HS-5 (cell line): ENCODE measurements around the gene C1GALT1C1L.
"Not testable (repeated sequence)": the region's sequence is repeated elsewhere in the genome, so short reads cannot be mapped to it uniquely, and the experiment has no call there.

Source experiments
- DNase-seq: peaks from one replicate; pipeline ENCODE4 v3.0.0-alpha.2; 2012; ENCODE audit warnings: low read depth

The C1GALT1C1L gene

GRCh38 chr2:43676322-43677050 is at the start of gene C1GALT1C1L:
Gene C1GALT1C1L (minus strand): TSS chr2:43676429. CDS start chr2:43676322, 107 bp downstream.
- peak; percentile 4 for DNase-seq

GRCh38 chr2:43725711-43726246 is 49.5 kb upstream of the C1GALT1C1L start:
- DNase-seq = no peak

- no peak for DNase-seq
Observed at GRCh38 chr2:43724728-43725526, 48.7 kb upstream of the C1GALT1C1L start.

GRCh38 chr2:43718530-43719124 is 42.4 kb upstream of the C1GALT1C1L start:
- DNase-seq = no peak

- DNase-seq = no peak
Observed at GRCh38 chr2:43717322-43717721, 41.1 kb upstream of the C1GALT1C1L start.

- no peak for DNase-seq
Observed at GRCh38 chr2:43715300-43716098, 39.3 kb upstream of the C1GALT1C1L start.

GRCh38 chr2:43714164-43714563 is 37.9 kb upstream of the C1GALT1C1L start:
- peak; percentile 29 for DNase-seq

- DNase-seq = no peak
Observed at GRCh38 chr2:43710866-43711265, 34.6 kb upstream of the C1GALT1C1L start.

- no peak for DNase-seq
Observed at GRCh38 chr2:43708891-43709290, 32.7 kb upstream of the C1GALT1C1L start.

- no peak for DNase-seq
Observed at GRCh38 chr2:43708178-43708577, 31.9 kb upstream of the C1GALT1C1L start.

- DNase-seq = peak; percentile 26
Observed at GRCh38 chr2:43707255-43708015, 31.2 kb upstream of the C1GALT1C1L start.

- DNase-seq = no peak
Observed at GRCh38 chr2:43701111-43701510, 24.9 kb upstream of the C1GALT1C1L start.

- DNase-seq = no peak
Observed at GRCh38 chr2:43699761-43700160, 23.5 kb upstream of the C1GALT1C1L start.

- DNase-seq = not testable (repeated sequence)
Observed at GRCh38 chr2:43698140-43698539, 21.9 kb upstream of the C1GALT1C1L start.

GRCh38 chr2:43692428-43692994 is 16.3 kb upstream of the C1GALT1C1L start:
- no peak for DNase-seq

GRCh38 chr2:43689999-43690398 is 13.8 kb upstream of the C1GALT1C1L start:
- no peak for DNase-seq

- DNase-seq = no peak
Observed at GRCh38 chr2:43685357-43685756, 9.1 kb upstream of the C1GALT1C1L start.

- DNase-seq = not testable (repeated sequence)
Observed at GRCh38 chr2:43677783-43678182, 1.6 kb upstream of the C1GALT1C1L start.

- DNase-seq = no peak
Observed at GRCh38 chr2:43675646-43676321, 445 bp downstream of the C1GALT1C1L start.

GRCh38 chr2:43657241-43657640 is 19.0 kb downstream of the C1GALT1C1L start:
- no peak for DNase-seq
